HCT116 (cell line): ENCODE measurements around the gene CFAP61. TPM values are rescaled to one million over a fixed set of nuclear protein-coding genes. Genes with fewer than 3 reads are reported as not detected.

Source experiments
- ATAC-seq: fragments of 200-7000 bp; cut with Tn5 transposase; 2 replicates; pipeline ENCODE4 v1.9.1; 2020; ENCODE audit warnings: mild to moderate bottlenecking, moderate library complexity
- BruUV-seq: library from RNA; stranded (reverse); fragments of 400-500 nt; replicated peaks from 2 replicates; lab custom pipeline; 2021; lab: Mats Ljungman, UMichigan
- CTCF ChIA-PET: fragments of 300-600 bp; sonication (Branson Sonifier 250); formaldehyde crosslinking; loops from one replicate; lab custom pipeline; 2021; ENCODE audit warnings: antibody characterized with exemption; lab: Charles Lee
- POLR2A ChIA-PET: fragments of 300-600, 350-600 bp; sonication (Branson Sonifier 250); formaldehyde crosslinking; loops from one replicate; lab custom pipeline; 2021; ENCODE audit warnings: antibody characterized with exemption; lab: Charles Lee
- RAD21 ChIA-PET, 2 experiments: fragments of 300-600 bp; sonication (Branson Sonifier 250); formaldehyde crosslinking; loops; one replicate each; lab custom pipeline; 2023; ENCODE audit warnings: low total read pairs in 2 of 2; ENCODE audit not compliant: uncharacterized antibody in 2 of 2, unreplicated experiment in 2 of 2, low non-redundant PET in 1 of 2; lab: Charles Lee
- DNase-seq: peaks from one replicate; pipeline ENCODE4 v3.0.0-alpha.2; 2010; ENCODE audit warnings: low read depth, low spot score
- H2AFZ ChIP-seq: fragments of 200-600 bp; shearing (Covaris generic), sonication (generic); 2 replicates; pipeline ENCODE4 v1.6.1; 2017; ENCODE audit warnings: low read depth, mixed run types, mixed read lengths, antibody characterized with exemption, low read length; ENCODE audit not compliant: poor library complexity, severe bottlenecking
- H3K27ac ChIP-seq: 2 replicates; pipeline ENCODE4 v1.5.1; 2012; ENCODE audit warnings: low read depth, low read length
- H3K27me3 ChIP-seq: fragments of 200-600 bp; sonication (generic); 2 replicates; pipeline ENCODE4 v1.6.1; 2016; ENCODE audit warnings: mixed run types, low read length, mixed read lengths; ENCODE audit not compliant: insufficient read depth
- H3K36me3 ChIP-seq, 2 experiments: fragments of 200-500 bp in 1 of 2; fragments of 200-600 bp in 1 of 2; sonication (Bioruptor generic) in 1 of 2; sonication (generic) in 1 of 2; 2 replicates each; pipeline versions ENCODE4 v1.5.1 to v1.6.1; 2014 to 2016; ENCODE audit warnings: low read length in 2 of 2, inconsistent platforms in 1 of 2, mixed read lengths in 1 of 2, mixed run types in 1 of 2; ENCODE audit not compliant: insufficient read depth in 2 of 2, control insufficient read depth in 1 of 2
- H3K4me1 ChIP-seq, 2 experiments: fragments of 200-600 bp in 1 of 2; sonication (generic) in 1 of 2; 2 replicates each; pipeline versions ENCODE4 v1.5.1 to v1.6.1; 2012 to 2017; ENCODE audit warnings: low read length in 2 of 2, inconsistent platforms in 1 of 2, mild to moderate bottlenecking in 1 of 2, mixed read lengths in 1 of 2, mixed run types in 1 of 2, moderate library complexity in 1 of 2; ENCODE audit not compliant: insufficient read depth in 2 of 2, control insufficient read depth in 1 of 2
- H3K4me2 ChIP-seq: fragments of 200-600 bp; sonication (generic); 2 replicates; pipeline ENCODE4 v1.6.1; 2017; ENCODE audit warnings: mixed run types, low read length, mixed read lengths
- H3K4me3 ChIP-seq, 2 experiments: fragments of 200-600 bp in 1 of 2; sonication (generic) in 1 of 2; replicated peaks in 1 of 2; 2 replicates each; pipeline ENCODE4 v1.5.1; 2011 to 2016; ENCODE audit warnings: low read length in 2 of 2, control low read depth in 1 of 2, low read depth in 1 of 2, mild to moderate bottlenecking in 1 of 2, mixed read lengths in 1 of 2, mixed run types in 1 of 2
- H3K79me2 ChIP-seq: fragments of 200-600 bp; sonication (generic); 2 replicates; pipeline ENCODE4 v1.6.1; 2017; ENCODE audit warnings: mild to moderate bottlenecking, mixed run types, low read length, moderate library complexity, mixed read lengths; ENCODE audit not compliant: insufficient read depth
- H3K9ac ChIP-seq: fragments of 200-600 bp; sonication (generic); 2 replicates; pipeline ENCODE4 v1.6.1; 2016; ENCODE audit warnings: low read length, mixed read lengths
- H3K9me2 ChIP-seq: fragments of 200-600 bp; sonication (generic), shearing (Covaris generic); 2 replicates; pipeline ENCODE4 v1.6.1; 2017; ENCODE audit warnings: mixed run types, mild to moderate bottlenecking, moderate library complexity; ENCODE audit not compliant: insufficient read depth
- H3K9me3 ChIP-seq, 2 experiments: fragments of 200-500 bp in 1 of 2; fragments of 200-600 bp in 1 of 2; sonication (Bioruptor generic) in 1 of 2; sonication (generic) in 1 of 2; 2 replicates each; pipeline ENCODE4 v1.6.1; 2014 to 2017; ENCODE audit warnings: low read length in 2 of 2, mixed read lengths in 2 of 2, inconsistent platforms in 1 of 2, low read depth in 1 of 2, mild to moderate bottlenecking in 1 of 2, mixed run types in 1 of 2, moderate library complexity in 1 of 2; ENCODE audit not compliant: control insufficient read depth in 1 of 2, insufficient read depth in 1 of 2
- H4K20me1 ChIP-seq: fragments of 200-600 bp; sonication (generic), shearing (Covaris generic); 2 replicates; pipeline ENCODE4 v1.6.1; 2017; ENCODE audit warnings: mixed run types, mild to moderate bottlenecking, moderate library complexity; ENCODE audit not compliant: insufficient read depth
- CBX3 ChIP-seq: IDR thresholded peaks from 2 replicates; pipeline ENCODE4 v1.6.1; 2012; ENCODE audit warnings: low read depth
- CEBPB ChIP-seq: IDR thresholded peaks from 2 replicates; pipeline ENCODE4 v1.6.1; 2012; ENCODE audit warnings: low read depth
- EGR1 ChIP-seq: IDR thresholded peaks from 2 replicates; pipeline ENCODE4 v1.6.1; 2012; ENCODE audit warnings: low read depth
- ELF1 ChIP-seq: IDR thresholded peaks from 2 replicates; pipeline ENCODE4 v1.6.1; 2012; ENCODE audit warnings: low read depth, borderline replicate concordance
- EZH2 ChIP-seq: fragments of 200-600 bp; sonication (generic); IDR thresholded peaks from 2 replicates; pipeline ENCODE4 v1.6.1; 2017; ENCODE audit warnings: antibody characterized with exemption, mixed run types
- EZH2phosphoT487 ChIP-seq: fragments of 200-600 bp; IDR thresholded peaks from 2 replicates; pipeline ENCODE4 v1.6.1; 2018; ENCODE audit warnings: antibody characterized with exemption, borderline replicate concordance
- FOSL1 ChIP-seq: IDR thresholded peaks from 2 replicates; pipeline ENCODE4 v1.6.1; 2012; ENCODE audit warnings: low read depth
- POLR2A ChIP-seq: IDR thresholded peaks from 2 replicates; pipeline ENCODE4 v1.7.0; 2011; ENCODE audit warnings: borderline replicate concordance; ENCODE audit not compliant: insufficient read depth, insufficient read length; ENCODE audit errors: extremely low read depth
- POLR2AphosphoS5 ChIP-seq: IDR thresholded peaks from 2 replicates; pipeline ENCODE4 v1.6.1; 2011; ENCODE audit warnings: mild to moderate bottlenecking, low read depth, low read length, moderate library complexity
- RAD21 ChIP-seq: IDR thresholded peaks from 2 replicates; pipeline ENCODE4 v1.6.1; 2012; ENCODE audit warnings: low read depth, mild to moderate bottlenecking
- SP1 ChIP-seq: IDR thresholded peaks from 2 replicates; pipeline ENCODE4 v1.6.1; 2012; ENCODE audit warnings: low read depth
- SRF ChIP-seq: IDR thresholded peaks from 2 replicates; pipeline ENCODE4 v1.6.1; 2012; ENCODE audit warnings: low read depth
- TCF7L2 ChIP-seq: IDR thresholded peaks from 2 replicates; pipeline ENCODE4 v1.7.0; 2011; ENCODE audit warnings: borderline replicate concordance, inconsistent platforms; ENCODE audit not compliant: insufficient read depth, insufficient read length; ENCODE audit errors: extremely low read depth
- YY1 ChIP-seq: IDR thresholded peaks from 2 replicates; pipeline ENCODE4 v1.6.1; 2011; ENCODE audit warnings: low read length, low read depth, moderate library complexity, mild to moderate bottlenecking; ENCODE audit not compliant: insufficient replicate concordance; ENCODE audit errors: extremely low read depth
- ZFX ChIP-seq: fragments of 450-650 bp; IDR thresholded peaks from 2 replicates; pipeline ENCODE4 v1.6.1; 2017
- ZNF274 ChIP-seq: fragments of 200-500 bp; sonication (Bioruptor generic); IDR thresholded peaks from 2 replicates; pipeline ENCODE4 v1.6.1; 2014; ENCODE audit warnings: mild to moderate bottlenecking, low read depth, low read length, inconsistent platforms
- intact Hi-C: fragments of 100-400 bp; cut with micrococcal nuclease; formaldehyde crosslinking; loops from 2 replicates; pipeline ENCODE4 v1.10.0; 2022
- total RNA-seq: library from RNA; stranded (reverse); gene quantifications from one replicate; pipeline ENCODE4 v1.2.1, GENCODE V29; 2021; ENCODE audit not compliant: unreplicated experiment
- TF ChIP-seq, protein P1 (sequence below): IDR thresholded peaks from 2 replicates; pipeline ENCODE4 v1.6.1; 2012; ENCODE audit warnings: low read depth
- TF ChIP-seq, protein P2 (sequence below), 3 experiments: fragments of 200-600 bp in 1 of 3; sonication (generic) in 1 of 3; IDR thresholded peaks in 2 of 3; conservative IDR thresholded peaks in 1 of 3; 2 replicates each; pipeline ENCODE4 v1.5.1; 2012 to 2017; ENCODE audit warnings: low read depth in 2 of 3, low read length in 2 of 3, antibody characterized with exemption in 1 of 3, borderline replicate concordance in 1 of 3, control low read depth in 1 of 3, mild to moderate bottlenecking in 1 of 3, mixed read lengths in 1 of 3, mixed run types in 1 of 3, moderate library complexity in 1 of 3; ENCODE audit not compliant: insufficient read depth in 1 of 3
- TF ChIP-seq, protein P3 (sequence below): IDR thresholded peaks from 2 replicates; pipeline ENCODE4 v1.6.1; 2012
- TF ChIP-seq, protein P4 (sequence below): IDR thresholded peaks from 2 replicates; pipeline ENCODE4 v1.6.1; 2012

The CFAP61 gene
- total RNA-seq, 1 experiment from 2014 or later, result 1.7 TPM

DNA sequence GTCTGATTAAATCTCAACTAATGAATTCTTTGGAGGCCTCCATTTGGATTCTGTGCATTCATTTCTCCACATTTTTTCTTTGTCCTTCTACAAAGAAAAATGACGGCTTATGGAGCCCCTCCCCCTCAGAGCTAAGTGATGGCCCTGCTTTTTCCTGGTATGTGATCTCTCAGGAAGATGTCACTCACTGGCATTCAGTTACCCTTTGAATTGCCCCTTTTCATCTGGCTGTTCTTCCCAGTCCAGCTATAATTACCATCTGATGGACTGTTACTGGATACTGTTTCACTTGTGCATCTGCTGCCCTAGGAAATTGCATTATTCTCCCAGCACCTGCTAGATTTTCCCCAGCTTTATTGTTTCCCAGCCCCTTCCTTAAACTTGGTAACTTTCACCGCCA, 151.9 kb downstream of the CFAP61 start:
- ATAC-seq, result no peak
- CTCF ChIA-PET, result no interaction called here
- no peaks in the 10 kb centered on the region for H4K20me1 ChIP-seq
- TF ChIP-seq FOSL1 (no peak), POLR2AphosphoS5 (no peak), POLR2A (no peak), ZFX (no peak), CEBPB (no peak), SRF (no peak), SP1 (no peak), RAD21 (no peak), CBX3 (no peak), EZH2phosphoT487 (no peak), EZH2 (no peak), ZNF274 (no peak), TCF7L2 (no peak), ELF1 (no peak), YY1 (no peak), EGR1 (no peak)
- TF ChIP-seq, protein P1, sequence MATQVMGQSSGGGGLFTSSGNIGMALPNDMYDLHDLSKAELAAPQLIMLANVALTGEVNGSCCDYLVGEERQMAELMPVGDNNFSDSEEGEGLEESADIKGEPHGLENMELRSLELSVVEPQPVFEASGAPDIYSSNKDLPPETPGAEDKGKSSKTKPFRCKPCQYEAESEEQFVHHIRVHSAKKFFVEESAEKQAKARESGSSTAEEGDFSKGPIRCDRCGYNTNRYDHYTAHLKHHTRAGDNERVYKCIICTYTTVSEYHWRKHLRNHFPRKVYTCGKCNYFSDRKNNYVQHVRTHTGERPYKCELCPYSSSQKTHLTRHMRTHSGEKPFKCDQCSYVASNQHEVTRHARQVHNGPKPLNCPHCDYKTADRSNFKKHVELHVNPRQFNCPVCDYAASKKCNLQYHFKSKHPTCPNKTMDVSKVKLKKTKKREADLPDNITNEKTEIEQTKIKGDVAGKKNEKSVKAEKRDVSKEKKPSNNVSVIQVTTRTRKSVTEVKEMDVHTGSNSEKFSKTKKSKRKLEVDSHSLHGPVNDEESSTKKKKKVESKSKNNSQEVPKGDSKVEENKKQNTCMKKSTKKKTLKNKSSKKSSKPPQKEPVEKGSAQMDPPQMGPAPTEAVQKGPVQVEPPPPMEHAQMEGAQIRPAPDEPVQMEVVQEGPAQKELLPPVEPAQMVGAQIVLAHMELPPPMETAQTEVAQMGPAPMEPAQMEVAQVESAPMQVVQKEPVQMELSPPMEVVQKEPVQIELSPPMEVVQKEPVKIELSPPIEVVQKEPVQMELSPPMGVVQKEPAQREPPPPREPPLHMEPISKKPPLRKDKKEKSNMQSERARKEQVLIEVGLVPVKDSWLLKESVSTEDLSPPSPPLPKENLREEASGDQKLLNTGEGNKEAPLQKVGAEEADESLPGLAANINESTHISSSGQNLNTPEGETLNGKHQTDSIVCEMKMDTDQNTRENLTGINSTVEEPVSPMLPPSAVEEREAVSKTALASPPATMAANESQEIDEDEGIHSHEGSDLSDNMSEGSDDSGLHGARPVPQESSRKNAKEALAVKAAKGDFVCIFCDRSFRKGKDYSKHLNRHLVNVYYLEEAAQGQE, result no peak
- TF ChIP-seq, protein P2, sequence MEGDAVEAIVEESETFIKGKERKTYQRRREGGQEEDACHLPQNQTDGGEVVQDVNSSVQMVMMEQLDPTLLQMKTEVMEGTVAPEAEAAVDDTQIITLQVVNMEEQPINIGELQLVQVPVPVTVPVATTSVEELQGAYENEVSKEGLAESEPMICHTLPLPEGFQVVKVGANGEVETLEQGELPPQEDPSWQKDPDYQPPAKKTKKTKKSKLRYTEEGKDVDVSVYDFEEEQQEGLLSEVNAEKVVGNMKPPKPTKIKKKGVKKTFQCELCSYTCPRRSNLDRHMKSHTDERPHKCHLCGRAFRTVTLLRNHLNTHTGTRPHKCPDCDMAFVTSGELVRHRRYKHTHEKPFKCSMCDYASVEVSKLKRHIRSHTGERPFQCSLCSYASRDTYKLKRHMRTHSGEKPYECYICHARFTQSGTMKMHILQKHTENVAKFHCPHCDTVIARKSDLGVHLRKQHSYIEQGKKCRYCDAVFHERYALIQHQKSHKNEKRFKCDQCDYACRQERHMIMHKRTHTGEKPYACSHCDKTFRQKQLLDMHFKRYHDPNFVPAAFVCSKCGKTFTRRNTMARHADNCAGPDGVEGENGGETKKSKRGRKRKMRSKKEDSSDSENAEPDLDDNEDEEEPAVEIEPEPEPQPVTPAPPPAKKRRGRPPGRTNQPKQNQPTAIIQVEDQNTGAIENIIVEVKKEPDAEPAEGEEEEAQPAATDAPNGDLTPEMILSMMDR (IDR thresholded peaks at IDR 0.05 in 2 of 3, conservative IDR thresholded peaks at IDR 0.05 in 1 of 3; ENCODE audit: borderline replicate concordance in 1 of 3, insufficient read depth in 1 of 3, low read depth in 2 of 3, low read length in 2 of 3), result no peak
- TF ChIP-seq, protein P3, sequence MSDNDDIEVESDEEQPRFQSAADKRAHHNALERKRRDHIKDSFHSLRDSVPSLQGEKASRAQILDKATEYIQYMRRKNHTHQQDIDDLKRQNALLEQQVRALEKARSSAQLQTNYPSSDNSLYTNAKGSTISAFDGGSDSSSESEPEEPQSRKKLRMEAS, result no peak
- TF ChIP-seq, protein P4, sequence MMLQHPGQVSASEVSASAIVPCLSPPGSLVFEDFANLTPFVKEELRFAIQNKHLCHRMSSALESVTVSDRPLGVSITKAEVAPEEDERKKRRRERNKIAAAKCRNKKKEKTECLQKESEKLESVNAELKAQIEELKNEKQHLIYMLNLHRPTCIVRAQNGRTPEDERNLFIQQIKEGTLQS, result no peak
- TF ChIP-seq, all 23 proteins: peak for 0
- intact Hi-C loops, result no loop called here
- no peaks in the 10 kb centered on the region for H3K9me3 ChIP-seq
- ChIA-PET RAD21 (no interaction called here), POLR2A (no interaction called here)
- no peak overlapping the region for H3K4me2 ChIP-seq
- H2AFZ ChIP-seq, result no peak overlapping the region
- no peak overlapping the region for H3K27ac ChIP-seq
- no TSS peak for BruUV-seq
- no peaks in the 10 kb centered on the region for H3K9me2 ChIP-seq
- no peaks in the 10 kb centered on the region for H3K4me1 ChIP-seq
- H3K27me3 ChIP-seq, result peaks cover 13% of the 10 kb centered on the region; the same call in 1 of the 2 replicates
- no peak overlapping the region for H3K9ac ChIP-seq
- H3K4me3 ChIP-seq, result no peak overlapping the region
- DNase-seq, result no peak
- H3K79me2 ChIP-seq, result no peaks in the 10 kb centered on the region
- no peaks in the 10 kb centered on the region for H3K36me3 ChIP-seq
